Stimulated activated CD4-positive, alpha-beta T cell treated with anti-CD3 and anti-CD28 coated beads, Interleukin-15, amount 100 ng/mL, for 48 hours (primary cell): ENCODE data around the gene HESX1.

ENCODE experiments used
- DNase-seq, 2 donors: peaks; one replicate each; pipeline ENCODE4 v3.0.0-alpha.2; 2020; ENCODE audit warnings: low read depth in 2 of 2

HESX1 gene

DNA sequence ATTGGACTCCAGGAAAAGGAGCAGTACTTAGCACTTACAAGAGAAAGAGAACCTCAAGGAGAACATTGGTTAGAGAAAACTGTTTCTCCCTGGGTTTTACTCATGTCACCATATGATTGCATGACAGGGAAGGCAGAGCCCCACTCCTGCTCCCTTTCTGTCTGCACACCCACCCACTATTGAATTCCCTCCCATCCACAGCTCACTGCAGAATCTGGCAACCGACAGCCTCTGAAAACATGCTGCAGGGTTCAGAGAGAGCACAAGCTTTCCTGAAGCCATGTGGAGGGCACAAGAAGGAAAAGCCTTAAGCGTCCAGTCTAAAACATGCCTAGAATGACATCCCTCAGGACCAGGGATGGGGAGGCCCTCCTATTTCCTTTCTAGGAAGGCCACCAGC, 31.6 kb downstream of the HESX1 start:
- no peak for DNase-seq

DNA sequence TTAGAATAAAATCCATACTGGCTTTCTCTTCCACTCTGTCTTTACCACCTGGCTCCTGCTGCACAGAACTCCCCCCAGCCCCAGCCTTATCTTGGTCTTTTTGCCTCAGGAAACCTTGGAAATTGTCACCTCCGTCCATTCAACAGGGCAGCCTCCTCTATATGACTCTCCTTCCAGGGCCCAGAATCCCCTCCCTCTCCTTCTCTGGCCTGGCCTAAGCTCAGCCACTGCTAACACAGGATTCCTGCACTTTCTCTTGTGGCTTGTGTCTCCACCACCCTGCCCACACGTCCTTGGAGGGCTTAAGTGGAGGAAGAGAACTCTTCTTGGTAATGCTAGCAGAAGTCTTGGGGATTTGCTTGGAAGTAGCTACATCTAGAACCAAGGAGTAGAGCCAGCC, 33.1 kb downstream of the HESX1 start:
- DNase-seq: no peak

DNA sequence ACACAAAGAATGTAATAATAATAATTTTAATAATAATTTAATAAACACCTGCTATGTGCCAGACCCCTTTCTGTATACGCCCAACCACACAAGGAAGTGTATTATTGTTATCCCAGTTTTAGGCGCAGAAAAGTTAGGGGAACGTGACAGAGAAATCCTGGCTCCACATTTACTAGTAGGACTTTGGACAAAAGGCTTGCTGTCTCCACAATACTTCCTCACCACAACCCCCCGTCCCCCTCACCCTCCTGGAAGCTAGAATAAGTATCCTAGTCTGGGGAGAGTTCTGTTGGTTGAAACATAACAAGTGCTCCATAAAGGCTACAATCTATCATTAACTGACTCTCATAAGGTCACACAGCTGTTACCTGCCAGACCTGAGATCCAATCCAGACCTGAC, 34.1 kb downstream of the HESX1 start:
- DNase-seq: no peak

DNA sequence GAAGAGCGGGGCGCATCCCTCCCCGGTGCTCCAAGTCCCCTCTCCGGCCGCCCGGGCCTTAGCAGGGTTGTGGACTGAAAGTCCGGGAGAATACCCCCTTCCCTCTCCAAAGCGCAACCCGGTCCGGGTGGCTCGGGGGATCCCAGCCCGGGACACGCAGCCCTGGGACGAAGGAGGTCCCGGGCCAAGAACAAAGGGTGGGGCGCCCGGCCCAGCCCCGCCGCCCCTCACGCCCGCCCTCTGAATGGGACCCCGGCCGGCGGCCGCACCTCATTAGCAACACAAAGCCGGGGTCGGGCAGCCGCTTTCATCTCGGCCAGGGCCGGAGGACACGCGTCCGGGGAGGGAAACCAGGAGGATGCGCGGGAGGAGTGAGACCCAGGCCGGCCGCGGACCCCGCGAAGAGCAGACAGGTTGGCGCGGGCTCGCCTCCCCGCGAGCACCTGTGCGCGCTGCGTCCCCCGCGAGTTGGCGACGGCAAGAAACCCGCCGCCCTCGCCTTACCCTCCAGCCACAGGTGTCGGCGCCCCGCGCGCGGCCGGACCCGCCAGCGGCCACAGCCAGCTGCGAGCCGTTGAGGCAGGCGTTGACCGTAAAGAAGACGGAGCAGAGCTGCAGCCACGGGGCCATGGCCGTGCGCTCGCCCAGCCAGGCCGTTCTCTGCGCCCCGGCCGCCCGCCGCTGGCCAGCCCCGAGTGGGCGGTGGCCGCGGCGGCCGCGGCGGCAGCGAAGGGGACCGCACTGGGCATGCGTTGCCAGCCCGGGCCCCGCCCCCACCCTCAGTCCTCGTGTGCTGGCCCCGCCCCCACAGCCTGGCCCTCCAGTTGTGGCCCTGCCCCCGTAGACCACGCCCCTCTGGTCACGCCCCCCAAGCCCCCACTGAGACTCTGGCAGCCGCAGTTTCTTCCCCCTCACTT, 34.9 kb downstream of the HESX1 start, which contains the start of gene IL17RD:
IL17RD (minus strand) TSS at position 697 of the 917 bp plus-strand sequence; CDS start at position 630, 67 bp downstream.
- peak; percentile 14 to 48 for DNase-seq

DNA sequence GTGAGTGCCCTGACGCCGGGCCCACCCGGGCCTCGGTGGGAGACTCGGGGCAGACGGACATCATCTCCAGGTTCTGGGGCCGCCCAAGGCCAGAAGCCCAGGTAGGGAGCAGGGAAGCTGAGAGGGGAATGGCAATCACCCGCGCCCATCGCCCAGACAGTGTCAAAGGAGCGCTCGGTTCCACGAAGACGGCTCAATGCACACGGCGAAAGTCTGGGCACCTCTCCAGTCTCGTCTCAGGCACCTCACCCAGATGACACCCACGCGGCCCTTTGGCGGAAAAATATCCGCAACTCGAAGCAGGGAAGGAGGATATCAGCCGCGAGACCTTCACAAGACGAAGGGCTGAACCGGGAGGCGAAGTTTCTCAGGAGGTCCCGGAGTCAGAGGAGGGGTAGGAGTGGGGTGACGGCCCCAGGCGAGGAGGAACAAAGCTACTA, 35.5 kb downstream of the HESX1 start:
- DNase-seq: peak in 1 of 2 donors; percentile 7

DNA sequence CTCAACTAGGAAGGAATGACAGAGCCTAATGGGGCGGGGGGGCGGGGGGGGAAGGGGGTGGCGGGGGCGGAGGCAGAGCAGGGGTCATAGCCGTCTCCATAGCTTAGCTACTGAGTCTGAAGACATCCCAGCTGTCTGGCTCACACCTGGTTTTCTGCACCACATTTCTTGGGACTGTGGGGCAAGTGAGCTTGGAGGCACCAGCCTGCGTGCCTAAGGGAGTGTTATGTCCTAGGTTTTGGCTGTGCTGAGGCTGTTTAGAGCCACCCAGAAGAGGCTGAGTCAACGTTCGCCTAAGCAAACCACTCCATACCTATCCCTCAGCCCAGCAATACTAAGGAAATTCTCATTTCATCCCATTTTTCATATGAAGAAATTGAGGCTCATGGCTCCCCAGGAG, 36.0 kb downstream of the HESX1 start:
- DNase-seq: no peak

DNA sequence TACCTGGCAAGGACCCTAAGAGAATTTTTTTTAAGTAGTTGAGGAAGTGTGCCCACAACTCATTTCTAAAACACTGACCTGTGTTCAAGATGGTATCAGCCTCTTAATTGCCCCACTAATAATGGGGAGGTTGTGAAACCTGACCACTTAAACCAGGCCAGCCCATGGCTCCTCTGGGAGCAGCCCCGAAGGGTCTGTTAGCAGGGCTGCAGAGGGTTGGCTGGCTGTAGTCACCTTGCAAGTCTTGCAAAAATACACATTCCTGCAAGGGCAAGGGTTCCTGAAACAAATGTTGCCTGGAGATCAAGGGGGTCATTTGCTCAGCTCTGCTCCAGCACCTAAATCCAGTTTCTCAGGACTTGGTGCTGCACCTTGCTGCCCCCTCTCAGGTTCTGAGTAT, 37.9 kb downstream of the HESX1 start:
- no peak for DNase-seq

DNA sequence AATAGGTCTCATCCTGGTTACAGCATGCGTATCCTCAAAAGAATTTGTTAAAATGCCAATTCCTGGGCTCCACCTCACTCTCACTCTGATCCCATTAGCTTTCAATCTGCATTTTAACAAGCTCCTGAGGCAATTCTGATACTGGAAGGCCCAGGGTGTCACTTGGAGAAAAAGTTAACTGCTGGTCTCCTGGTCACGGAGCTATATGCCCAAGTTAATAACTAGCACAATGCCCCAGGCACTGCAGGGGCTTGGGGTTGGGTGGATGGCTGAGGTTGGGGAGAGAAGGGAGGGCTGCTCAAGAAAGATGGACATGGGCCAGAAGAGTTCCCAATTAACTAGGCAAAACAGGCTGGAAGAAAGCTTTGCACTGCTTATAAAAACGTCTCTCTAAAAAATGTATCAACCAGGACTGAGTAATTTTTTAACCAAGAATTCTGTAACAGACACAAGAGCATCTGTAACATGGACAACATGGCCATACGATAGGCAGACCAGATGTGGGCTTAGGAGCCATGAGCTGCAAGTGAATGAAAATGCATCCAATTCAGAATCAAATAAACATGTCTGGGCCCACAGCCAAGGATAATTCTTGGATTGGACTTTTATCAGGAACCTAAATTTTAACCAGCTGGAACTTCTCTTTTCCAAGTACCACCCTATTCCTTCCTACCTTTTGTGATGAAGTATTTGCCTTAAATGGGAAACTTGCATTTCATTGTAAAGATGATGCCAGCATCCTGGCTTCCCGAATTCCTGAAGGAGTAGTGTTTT, 38.8 kb downstream of the HESX1 start:
- DNase-seq: no peak

DNA sequence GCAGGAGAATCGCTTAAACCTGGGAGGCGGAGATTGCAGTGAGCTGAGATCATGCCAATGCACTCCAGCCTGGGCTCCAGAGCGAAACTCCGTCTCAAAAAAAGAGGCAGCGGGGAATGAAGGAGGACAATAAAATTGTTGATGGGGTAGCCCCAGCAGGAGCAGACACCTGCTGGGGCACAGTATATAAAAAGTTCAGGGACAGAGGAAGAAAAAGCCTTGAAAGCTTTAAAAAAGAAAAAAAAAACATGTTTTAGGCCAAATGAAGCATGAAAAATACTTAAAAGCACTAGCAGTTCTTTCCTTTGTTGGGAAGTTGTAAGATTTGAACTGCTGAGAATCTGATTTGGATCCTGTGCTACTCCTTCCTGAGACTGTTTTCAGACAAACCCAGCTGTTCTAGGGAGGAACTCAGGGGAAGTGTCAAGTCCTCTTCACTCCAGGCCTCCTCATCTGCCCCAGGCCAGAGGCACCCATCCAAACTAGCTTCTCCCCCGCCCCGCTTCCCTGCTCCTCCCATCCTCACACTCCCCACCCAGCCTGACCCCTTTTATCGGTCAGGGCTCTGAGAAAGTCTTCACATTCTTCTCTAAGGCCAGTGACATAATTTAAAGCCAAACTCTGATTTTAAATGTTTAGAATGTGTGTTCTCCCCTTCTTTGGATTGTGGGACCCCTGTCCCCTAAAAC, 39.6 kb downstream of the HESX1 start:
- no peak for DNase-seq

DNA sequence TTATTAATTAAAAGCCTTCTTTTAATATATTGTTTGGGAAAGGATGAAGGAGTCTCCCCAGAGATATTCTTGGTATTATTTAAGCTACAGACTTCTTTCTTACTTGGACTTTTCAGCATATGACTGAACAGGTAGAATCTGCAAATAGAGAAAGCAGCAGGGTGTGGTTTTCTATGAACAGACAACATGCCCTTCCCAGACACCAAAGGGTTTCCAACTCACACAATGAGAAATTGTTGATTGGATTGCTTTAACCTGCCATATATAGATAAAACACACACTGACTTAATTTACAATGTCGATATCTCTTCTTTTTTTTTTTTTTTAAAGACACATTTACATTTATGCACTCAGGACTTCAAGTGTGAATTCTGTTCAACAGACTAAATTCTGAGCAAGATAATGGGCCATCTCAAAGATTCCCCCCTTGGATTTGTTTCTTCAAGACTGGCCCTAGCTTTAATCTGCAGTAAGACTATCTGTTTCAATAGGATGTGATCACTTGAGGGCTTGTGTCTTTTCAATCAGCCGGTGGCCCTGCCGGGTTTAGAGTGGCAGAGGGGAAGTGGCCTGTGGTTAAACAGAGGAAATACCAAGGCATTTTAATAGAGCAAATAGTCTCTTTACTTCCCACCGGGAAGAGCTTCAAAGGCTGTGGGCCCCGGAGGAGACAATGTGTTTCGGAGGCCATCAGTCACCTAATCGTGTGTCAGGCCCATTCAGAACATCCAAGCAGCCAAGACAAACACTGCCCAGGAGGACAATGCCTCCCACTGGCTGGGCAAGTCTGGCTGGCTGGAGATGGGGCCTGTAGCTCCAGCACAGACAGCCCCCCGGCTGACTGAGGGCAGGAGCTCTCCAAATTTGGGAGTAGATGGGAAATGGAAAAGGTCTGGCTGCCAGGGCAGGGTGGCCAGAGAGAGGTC, 40.7 kb downstream of the HESX1 start:
- DNase-seq: no peak

DNA sequence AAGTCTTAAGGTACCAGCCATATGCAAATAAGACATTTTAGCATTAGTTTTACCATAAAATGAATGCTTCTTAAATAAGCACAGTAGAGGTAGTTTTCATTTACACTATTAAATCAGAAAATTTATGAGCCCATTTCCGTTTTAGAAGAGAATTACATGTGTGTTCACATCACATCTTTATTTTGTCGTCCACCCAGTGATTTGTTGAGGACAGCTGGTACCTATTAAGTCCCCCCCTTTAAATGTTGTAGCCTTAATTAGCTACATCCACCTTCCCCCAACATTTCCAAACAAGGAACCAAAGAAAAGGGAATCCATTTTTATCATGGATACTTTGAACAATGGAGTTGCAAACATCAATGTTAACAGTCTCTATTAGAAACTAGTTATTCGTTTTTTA, 41.5 kb downstream of the HESX1 start:
- DNase-seq: no peak

DNA sequence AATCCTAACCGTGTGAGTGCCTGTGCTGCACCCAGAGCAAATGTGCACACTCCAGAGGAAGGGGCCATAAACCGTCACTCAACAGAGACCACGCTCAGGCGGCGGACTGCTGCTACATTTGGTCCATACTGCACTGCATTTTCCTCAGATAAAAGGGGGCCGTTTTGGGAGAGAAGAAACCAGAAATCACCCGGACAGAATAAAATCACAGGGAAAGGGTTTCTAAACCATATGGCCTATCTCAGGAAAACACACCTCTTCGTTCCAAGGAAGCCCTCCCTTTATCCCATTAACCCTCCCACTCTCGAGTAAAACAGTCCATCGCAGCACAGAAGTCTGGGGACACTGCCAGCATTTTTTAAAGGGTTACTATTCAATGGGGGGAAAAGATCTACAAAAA, 42.2 kb downstream of the HESX1 start:
- no peak for DNase-seq

DNA sequence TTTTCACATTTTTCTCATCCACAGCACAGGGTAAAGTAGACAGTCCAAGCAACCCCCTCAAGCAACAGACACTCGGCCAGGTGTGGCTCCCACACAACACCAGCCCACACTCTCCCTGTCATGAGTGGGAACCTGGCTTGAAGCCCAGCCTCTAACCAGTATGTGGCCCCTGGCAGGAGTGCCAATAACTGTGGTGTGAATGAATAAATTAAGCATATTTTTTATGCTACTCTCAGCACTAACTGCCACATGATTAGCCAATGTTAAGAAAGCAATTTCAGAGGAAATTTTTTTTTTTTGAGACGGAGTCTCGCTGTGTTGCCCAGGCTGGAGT, 44.5 kb downstream of the HESX1 start:
- DNase-seq: no peak

DNA sequence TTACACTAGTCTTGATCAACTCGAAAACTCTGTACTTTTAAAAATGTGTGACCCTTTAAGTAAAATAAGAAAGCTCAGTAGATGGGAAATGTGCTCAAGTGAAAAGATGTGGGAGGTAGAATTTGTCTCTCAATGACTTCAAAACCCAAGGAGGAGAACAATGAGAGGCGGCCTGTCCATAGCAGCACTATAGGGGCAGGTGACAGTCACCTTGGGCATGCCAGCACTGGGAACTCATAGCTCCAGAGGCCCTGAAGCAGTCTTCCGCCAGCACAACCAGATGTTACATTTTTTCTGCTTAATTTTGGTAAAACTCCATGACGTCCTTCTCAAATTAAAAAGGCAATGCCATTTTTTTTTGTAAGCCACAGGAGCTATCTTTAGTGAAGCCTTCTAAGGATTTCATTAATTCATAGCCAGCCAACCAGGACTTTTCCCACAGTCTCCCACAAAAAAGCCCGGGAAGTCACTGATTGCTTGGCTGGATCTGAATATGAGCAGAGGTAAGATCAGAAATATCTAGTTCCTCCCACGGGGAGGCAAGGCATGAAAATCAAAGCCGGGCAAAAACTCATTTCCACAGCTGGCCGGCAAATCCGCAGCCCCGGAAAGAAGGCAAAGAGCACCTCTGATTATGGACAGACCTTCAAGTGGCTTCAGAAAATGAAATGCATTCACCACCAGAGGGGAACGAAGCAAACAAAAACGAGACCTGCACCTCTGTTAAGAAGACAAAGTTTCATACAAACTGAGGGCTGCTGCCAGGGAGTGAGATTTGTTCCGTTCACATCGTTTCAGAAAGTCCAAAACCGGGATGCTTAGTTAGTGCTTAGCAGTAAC, 45.1 kb downstream of the HESX1 start:
- no peak for DNase-seq

DNA sequence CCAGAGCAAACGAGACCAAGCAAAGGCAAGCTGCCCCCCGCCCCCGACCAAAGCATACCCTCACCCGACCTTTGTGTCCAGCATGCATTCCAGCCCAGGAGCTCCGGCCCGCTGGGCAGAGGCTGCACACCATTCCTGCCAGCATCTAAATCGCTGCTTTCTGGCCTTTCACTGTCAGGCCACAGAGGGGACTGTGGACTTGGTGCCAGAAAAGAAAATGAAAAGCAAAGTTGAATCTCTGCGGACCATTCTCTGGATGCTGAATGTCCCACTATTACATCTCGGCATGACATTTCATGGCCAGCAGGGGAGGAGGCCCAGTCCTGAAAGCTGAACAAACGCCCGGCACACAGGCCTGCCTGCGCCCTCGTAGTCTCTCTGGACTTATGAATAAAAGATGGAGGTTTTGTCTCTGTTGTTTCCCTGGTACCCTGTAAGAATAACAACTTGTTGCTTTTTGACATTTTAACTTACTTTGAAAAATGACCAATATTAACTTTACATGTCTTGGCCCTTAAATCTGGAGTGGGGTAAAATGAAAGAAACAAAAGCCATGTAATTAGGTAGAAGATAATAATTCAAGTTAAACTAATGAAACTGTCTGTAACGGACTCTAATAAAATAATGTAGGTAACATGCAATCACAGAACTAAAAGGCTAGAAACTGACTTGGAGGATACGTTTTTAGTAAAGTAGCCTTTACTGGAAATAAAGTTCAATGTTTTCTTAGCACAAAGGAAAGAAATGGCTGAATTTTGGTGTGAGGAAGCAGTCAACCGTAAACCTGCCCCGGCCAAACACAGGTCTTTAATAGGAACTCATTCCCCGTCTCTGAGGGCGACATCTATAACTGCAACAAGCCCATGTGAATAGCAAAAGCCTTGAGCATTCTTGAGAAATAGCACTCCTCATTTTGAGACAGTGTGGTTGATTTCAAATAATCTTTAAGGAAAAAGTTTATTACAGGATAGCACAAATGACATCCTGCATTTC, 47.3 kb downstream of the HESX1 start:
- DNase-seq: no peak

DNA sequence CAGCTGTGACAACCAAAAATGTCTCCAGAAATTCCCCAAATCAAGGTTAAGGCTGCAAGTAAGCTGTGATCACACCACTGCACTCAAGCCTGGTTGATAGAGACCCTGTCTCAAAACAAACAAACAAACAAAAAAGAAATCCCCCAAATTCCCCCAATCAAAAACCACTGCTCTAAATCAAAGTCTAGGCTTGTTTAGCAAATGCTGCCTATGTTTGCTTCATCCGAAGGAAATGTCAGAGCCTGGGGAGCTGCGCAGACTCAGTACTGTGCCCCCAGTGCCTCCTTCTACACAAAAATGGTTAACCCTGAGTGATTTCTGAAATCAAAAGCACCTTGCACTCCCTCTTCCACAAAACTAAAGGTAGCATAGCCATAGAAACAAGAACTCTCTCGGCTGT, 48.0 kb downstream of the HESX1 start:
- DNase-seq: no peak

DNA sequence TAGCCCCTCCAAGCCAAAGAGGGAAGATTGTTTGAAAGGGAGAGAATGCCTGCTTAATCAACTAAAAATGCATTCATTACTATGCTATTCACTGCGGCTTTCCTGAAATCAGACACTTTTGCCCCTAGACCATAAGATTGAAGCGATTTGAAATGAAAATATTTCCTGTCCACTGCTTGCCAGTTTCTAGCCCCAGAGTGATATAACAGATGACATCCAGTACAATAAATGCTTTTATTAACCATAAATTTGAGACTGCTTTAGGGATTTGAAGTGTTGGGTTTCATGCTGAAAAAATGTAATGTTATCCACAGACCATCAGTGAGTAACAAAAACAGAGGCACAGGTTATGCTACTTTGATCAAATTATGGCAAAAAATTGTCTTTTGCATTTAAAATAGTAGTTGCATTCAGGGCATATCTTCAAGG, 48.7 kb downstream of the HESX1 start:
- DNase-seq: no peak

DNA sequence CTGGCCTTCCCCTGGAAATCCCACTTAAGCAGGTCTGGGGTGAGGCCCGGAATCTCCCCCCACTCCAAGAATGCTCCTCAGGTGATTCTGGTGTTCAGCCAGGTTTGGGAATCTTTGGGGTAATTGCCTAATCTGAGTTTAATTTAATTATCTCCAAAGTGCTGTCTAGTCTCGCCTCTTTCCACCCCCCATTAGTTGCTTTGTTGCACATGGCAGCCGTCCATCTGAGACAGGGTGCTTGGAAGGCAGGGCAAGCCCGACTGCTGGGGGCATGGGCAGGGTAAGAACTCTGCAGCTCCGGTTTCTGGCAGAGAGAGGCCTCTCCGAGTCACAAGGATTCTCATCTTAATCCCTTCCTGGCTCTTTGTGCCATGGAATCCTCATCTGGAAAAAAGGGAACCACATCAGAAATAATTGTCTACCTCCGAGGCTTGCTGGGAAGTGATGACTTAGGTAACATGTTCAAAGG, 49.6 kb downstream of the HESX1 start:
- DNase-seq: no peak
